Immature natural killer cell (primary cell): ENCODE data around the gene SLC4A4. TPM values are rescaled to one million over a fixed set of nuclear protein-coding genes. Genes with fewer than 3 reads are reported as not detected.

Source experiments
- DNase-seq, 3 donors: peaks; one replicate each; pipeline ENCODE4 v3.0.0; 2022; ENCODE audit warnings: mixed read lengths in 1 of 3
- H3K27ac Mint-ChIP-seq, 6 donors: one replicate each; pipeline ENCODE4 v1.8.0; 2020; ENCODE audit warnings: mixed read lengths in 6 of 6, mild to moderate bottlenecking in 5 of 6, inconsistent platforms in 4 of 6, moderate library complexity in 3 of 6
- H3K27me3 Mint-ChIP-seq, 3 donors: one replicate each; pipeline ENCODE4 v1.8.0; 2020 to 2021; ENCODE audit warnings: low read depth in 3 of 3, mild to moderate bottlenecking in 3 of 3, mixed read lengths in 3 of 3, moderate library complexity in 3 of 3, inconsistent platforms in 1 of 3
- H3K36me3 Mint-ChIP-seq, 3 donors: one replicate each; pipeline ENCODE4 v1.8.0; 2020; ENCODE audit warnings: mixed read lengths in 3 of 3, inconsistent platforms in 2 of 3, mild to moderate bottlenecking in 2 of 3
- H3K4me1 Mint-ChIP-seq, 2 donors: one replicate each; pipeline ENCODE4 v1.8.0; 2020; ENCODE audit warnings: inconsistent platforms in 2 of 2, mild to moderate bottlenecking in 2 of 2, mixed read lengths in 2 of 2, moderate library complexity in 1 of 2
- H3K4me3 Mint-ChIP-seq, 5 donors: one replicate each; pipeline ENCODE4 v1.8.0; 2020; ENCODE audit warnings: mild to moderate bottlenecking in 5 of 5, mixed read lengths in 5 of 5, inconsistent platforms in 3 of 5, moderate library complexity in 3 of 5
- H3K9me3 Mint-ChIP-seq, 6 donors: one replicate each; pipeline ENCODE4 v1.8.0; 2020; ENCODE audit warnings: mild to moderate bottlenecking in 6 of 6, mixed read lengths in 6 of 6, inconsistent platforms in 4 of 6, moderate library complexity in 3 of 6
- polyA plus RNA-seq, 3 donors: library from polyadenylated mRNA; unstranded; fragments of 300-500 nt; fragmentation: Illumina TruSeq; gene quantifications; one replicate each; pipeline ENCODE4 v1.2.3, GENCODE V29; 2021

The SLC4A4 gene
- polyA plus RNA-seq, 3 donors from 2014 or later: 4.4 to 8.0 (median 7.1) TPM

- H3K4me1 Mint-ChIP-seq: no peaks in the 10 kb centered on the region
Measured at GRCh38 chr4:71599578-71599977, 260.8 kb downstream of the SLC4A4 start.

GRCh38 chr4:71602289-71602900 lies 263.6 kb downstream of the SLC4A4 start:
- peaks cover 2 to 3% (median 2%) of the 10 kb centered on the region in 3 donors for H3K27me3 Mint-ChIP-seq
- H3K4me1 Mint-ChIP-seq: no peaks in the 10 kb centered on the region
- no peak overlapping the region for H3K4me3 Mint-ChIP-seq
- peaks cover 0 to 2% (median under 1%) of the 10 kb centered on the region in 6 donors for H3K9me3 Mint-ChIP-seq
- no peak for DNase-seq
- peaks cover 0 to 4% (median 0%) of the 10 kb centered on the region in 3 donors for H3K36me3 Mint-ChIP-seq
- H3K27ac Mint-ChIP-seq: no peak overlapping the region

More at GRCh38 chr4:71599578-71599977, 260.8 kb downstream of the SLC4A4 start:
- DNase-seq: no peak
- Mint-ChIP-seq H3K36me3 (no peaks in the 10 kb centered on the region), H3K27me3 (peaks cover 2 to 3% (median 2%) of the 10 kb centered on the region in 3 donors), H3K4me3 (no peak overlapping the region), H3K27ac (no peak overlapping the region), H3K9me3 (no peaks in the 10 kb centered on the region)

- H3K27me3 Mint-ChIP-seq: no peaks in the 10 kb centered on the region
- no peak overlapping the region for H3K4me3 Mint-ChIP-seq
- DNase-seq: no peak
- H3K36me3 Mint-ChIP-seq: peaks cover 0 to 12% (median 3%) of the 10 kb centered on the region in 3 donors
- no peaks in the 10 kb centered on the region for H3K4me1 Mint-ChIP-seq
- no peak overlapping the region for H3K27ac Mint-ChIP-seq
- H3K9me3 Mint-ChIP-seq: peaks cover 0 to 7% (median 1%) of the 10 kb centered on the region in 6 donors
Measured at GRCh38 chr4:71604785-71605184, 266.0 kb downstream of the SLC4A4 start.

- H3K27me3 Mint-ChIP-seq: no peaks in the 10 kb centered on the region
- H3K4me1 Mint-ChIP-seq: no peaks in the 10 kb centered on the region
- H3K27ac Mint-ChIP-seq: no peak overlapping the region
- no peak overlapping the region for H3K4me3 Mint-ChIP-seq
- peaks cover 0 to 12% (median 3%) of the 10 kb centered on the region in 3 donors for H3K36me3 Mint-ChIP-seq
- DNase-seq: no peak
- peaks cover 0 to 7% (median 2%) of the 10 kb centered on the region in 6 donors for H3K9me3 Mint-ChIP-seq
Measured at GRCh38 chr4:71607109-71607508, 268.3 kb downstream of the SLC4A4 start.

- Mint-ChIP-seq H3K9me3 (peaks cover 0 to 7% (median 2%) of the 10 kb centered on the region in 6 donors), H3K4me1 (no peaks in the 10 kb centered on the region), H3K36me3 (peaks cover 0 to 12% (median 3%) of the 10 kb centered on the region in 3 donors), H3K4me3 (no peak overlapping the region), H3K27ac (no peak overlapping the region), H3K27me3 (no peaks in the 10 kb centered on the region)
- DNase-seq: no peak
Measured at GRCh38 chr4:71607780-71608677, 269.2 kb downstream of the SLC4A4 start.

GRCh38 chr4:71608678-71609071 lies 269.9 kb downstream of the SLC4A4 start:
- H3K36me3 Mint-ChIP-seq: peaks cover 0 to 12% (median 3%) of the 10 kb centered on the region in 3 donors

GRCh38 chr4:71609167-71609566 lies 270.3 kb downstream of the SLC4A4 start:
- H3K27me3 Mint-ChIP-seq: no peaks in the 10 kb centered on the region
- no peak overlapping the region for H3K27ac Mint-ChIP-seq
- no peak overlapping the region for H3K4me3 Mint-ChIP-seq
- no peak for DNase-seq
- peaks cover 0 to 7% (median 3%) of the 10 kb centered on the region in 6 donors for H3K9me3 Mint-ChIP-seq
- peaks cover 0 to 12% (median 3%) of the 10 kb centered on the region in 3 donors for H3K36me3 Mint-ChIP-seq
- no peaks in the 10 kb centered on the region for H3K4me1 Mint-ChIP-seq

More at GRCh38 chr4:71608678-71609071, 269.9 kb downstream of the SLC4A4 start:
- H3K27me3 Mint-ChIP-seq: no peaks in the 10 kb centered on the region
- no peak overlapping the region for H3K4me3 Mint-ChIP-seq
- peaks cover 0 to 7% (median 2%) of the 10 kb centered on the region in 6 donors for H3K9me3 Mint-ChIP-seq
- H3K4me1 Mint-ChIP-seq: no peaks in the 10 kb centered on the region
- H3K27ac Mint-ChIP-seq: no peak overlapping the region
- no peak for DNase-seq

- H3K9me3 Mint-ChIP-seq: peaks cover 0 to 7% (median 3%) of the 10 kb centered on the region in 6 donors
- H3K36me3 Mint-ChIP-seq: peaks cover 0 to 12% (median 3%) of the 10 kb centered on the region in 3 donors
- H3K4me3 Mint-ChIP-seq: no peak overlapping the region
- DNase-seq: no peak
- no peak overlapping the region for H3K27ac Mint-ChIP-seq
- no peaks in the 10 kb centered on the region for H3K4me1 Mint-ChIP-seq
- H3K27me3 Mint-ChIP-seq: no peaks in the 10 kb centered on the region
Measured at GRCh38 chr4:71609651-71610050, 270.8 kb downstream of the SLC4A4 start.

- H3K4me3 Mint-ChIP-seq: no peak overlapping the region
- H3K27ac Mint-ChIP-seq: no peak overlapping the region
- H3K27me3 Mint-ChIP-seq: peaks cover 0 to 2% (median 0%) of the 10 kb centered on the region in 3 donors
- H3K4me1 Mint-ChIP-seq: no peaks in the 10 kb centered on the region
- H3K36me3 Mint-ChIP-seq: peaks cover 0 to 3% (median 0%) of the 10 kb centered on the region in 3 donors
- H3K9me3 Mint-ChIP-seq: peaks cover 9 to 29% (median 17%) of the 10 kb centered on the region in 6 donors
- DNase-seq: no peak
Measured at GRCh38 chr4:71614621-71615020, 275.8 kb downstream of the SLC4A4 start.

- Mint-ChIP-seq H3K36me3 (peaks cover 0 to 3% (median 0%) of the 10 kb centered on the region in 3 donors), H3K4me1 (no peaks in the 10 kb centered on the region), H3K9me3 (peaks cover 19 to 46% (median 25%) of the 10 kb centered on the region in 6 donors), H3K27ac (no peak overlapping the region), H3K4me3 (no peak overlapping the region), H3K27me3 (peaks cover 0 to 2% (median 0%) of the 10 kb centered on the region in 3 donors)
- DNase-seq: no peak
Measured at GRCh38 chr4:71616168-71616811, 277.5 kb downstream of the SLC4A4 start.
